Hypothalamus (tissue), 51 donors: ENCODE measurements around the gene ST7.
"Not testable (repeated sequence)": the region's sequence is repeated elsewhere in the genome, so short reads cannot be mapped to it uniquely, and the experiment has no call there.

Source experiments
- DNase-seq, 51 donors: peaks; one replicate each; lab custom pipeline; 2025; lab: John Stamatoyannopoulos, UW

Gene ST7, protein sequence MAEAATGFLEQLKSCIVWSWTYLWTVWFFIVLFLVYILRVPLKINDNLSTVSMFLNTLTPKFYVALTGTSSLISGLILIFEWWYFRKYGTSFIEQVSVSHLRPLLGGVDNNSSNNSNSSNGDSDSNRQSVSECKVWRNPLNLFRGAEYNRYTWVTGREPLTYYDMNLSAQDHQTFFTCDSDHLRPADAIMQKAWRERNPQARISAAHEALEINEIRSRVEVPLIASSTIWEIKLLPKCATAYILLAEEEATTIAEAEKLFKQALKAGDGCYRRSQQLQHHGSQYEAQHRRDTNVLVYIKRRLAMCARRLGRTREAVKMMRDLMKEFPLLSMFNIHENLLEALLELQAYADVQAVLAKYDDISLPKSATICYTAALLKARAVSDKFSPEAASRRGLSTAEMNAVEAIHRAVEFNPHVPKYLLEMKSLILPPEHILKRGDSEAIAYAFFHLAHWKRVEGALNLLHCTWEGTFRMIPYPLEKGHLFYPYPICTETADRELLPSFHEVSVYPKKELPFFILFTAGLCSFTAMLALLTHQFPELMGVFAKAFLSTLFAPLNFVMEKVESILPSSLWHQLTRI

DNA sequence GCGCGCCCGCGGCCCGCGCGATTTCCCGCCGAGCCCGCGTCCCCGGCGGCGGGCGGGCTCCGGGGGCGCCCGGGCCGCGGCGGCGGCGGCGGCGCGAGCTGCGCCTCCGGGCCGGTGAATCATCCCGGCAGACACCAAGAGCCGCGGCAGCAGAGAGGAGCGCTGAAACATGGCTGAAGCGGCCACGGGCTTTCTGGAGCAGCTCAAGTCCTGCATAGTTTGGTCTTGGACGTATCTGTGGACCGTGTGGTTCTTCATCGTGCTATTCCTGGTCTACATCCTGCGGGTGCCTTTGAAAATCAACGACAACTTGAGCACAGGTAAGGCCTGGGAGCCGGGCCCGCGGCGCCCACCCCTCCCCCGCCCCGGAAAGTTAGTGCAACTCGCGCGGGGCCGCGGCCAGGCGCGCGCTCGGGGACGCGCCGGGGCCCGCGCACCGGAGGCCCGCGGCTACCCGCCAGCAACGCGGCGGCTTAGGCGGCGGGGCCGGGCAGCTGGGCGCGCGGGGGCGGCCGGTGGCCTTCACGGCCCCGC is at the start of gene ST7:
ST7 (plus strand) TSS at position 130 of the 534 bp plus-strand sequence; CDS start at position 170, 40 bp downstream.
- DNase-seq: peak in 46 of 51 donors; percentile 13 to 81 (median 54)

DNA sequence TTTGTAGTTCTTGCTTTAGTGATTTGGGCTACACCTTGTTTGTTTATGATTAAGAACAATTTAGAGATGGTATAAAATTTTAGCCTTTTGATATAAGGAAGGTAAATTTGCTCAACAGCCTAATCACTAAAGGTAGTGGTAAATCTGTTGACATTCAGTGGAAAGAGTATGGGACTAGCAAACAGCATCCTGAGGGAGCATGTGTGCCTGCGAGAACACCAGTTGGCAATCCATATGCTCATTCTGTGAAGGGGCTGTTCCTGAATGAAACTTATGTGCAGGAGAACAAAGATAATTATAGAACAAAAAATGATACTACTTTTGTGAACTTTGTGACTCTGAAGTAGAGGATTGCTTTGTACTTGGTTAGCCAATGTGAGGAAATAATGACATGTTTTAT is 46.9 kb upstream of the ST7 start:
- no peak for DNase-seq

DNA sequence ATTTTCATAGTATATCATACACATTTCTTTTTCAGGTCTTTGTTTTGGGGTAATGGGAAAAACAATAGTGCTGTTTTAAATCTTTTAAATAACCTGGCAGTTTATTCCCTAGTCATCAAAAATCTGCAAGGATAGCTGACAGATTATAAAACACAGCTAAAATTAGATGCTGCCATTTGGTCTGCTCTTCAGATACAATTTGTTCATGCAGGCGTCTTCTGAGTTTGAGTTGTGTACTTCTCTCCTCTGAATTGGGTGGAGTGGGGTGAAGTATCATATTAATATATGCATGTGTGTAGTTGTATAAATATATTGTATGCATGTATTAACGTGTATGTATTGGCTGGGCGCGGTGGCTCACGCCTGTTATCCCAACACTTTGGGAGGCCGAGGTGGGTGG is 42.9 kb upstream of the ST7 start:
- no peak for DNase-seq

DNA sequence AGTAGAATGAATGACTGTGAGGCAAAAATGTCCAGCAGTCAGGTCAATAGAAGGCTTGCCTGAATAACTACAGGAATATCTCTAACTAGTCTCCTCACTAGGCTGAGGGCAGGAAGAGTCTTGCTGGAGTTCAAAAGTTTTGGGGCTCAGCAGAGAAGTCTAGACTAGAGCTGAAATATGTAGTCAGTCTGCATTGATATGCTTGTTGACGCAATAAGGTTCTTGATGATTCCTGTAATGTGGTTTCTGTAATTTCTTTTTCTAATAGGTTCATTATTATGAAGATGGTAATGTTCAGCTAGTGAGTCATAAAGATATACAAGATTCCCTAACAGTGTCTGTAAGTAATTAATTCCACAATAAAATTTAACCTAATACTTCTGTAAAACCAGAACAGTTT is 41.5 kb upstream of the ST7 start:
- DNase-seq: no peak

DNA sequence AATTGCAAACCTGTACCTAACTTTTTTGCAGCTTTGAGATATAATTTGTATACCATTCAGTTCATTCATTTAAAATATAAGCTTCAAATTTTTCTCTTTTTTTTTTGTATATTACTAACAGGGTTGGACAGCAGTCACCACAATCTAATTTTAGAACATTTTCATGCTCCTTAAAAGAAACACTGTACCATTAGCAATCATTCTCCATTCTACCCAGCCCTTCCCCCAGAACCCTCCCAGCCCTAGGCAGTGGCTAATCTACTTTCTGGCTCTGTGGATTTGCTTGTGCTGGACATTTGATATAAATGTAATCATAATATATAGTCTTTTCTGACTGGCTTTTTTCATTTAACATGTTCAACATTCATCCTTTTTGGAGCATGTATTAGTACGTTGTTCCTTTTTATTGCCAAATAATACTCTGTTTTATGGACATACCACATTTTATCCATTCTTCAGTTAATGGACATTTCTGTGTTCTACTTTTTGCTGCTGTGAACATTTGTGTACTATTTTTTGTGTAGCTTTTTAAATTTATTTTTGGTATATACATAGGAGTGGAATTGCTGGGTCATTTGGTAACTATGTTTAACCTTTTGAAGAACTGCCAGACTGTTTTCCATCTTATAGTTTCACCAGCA is 40.9 kb upstream of the ST7 start:
- no peak for DNase-seq

DNA sequence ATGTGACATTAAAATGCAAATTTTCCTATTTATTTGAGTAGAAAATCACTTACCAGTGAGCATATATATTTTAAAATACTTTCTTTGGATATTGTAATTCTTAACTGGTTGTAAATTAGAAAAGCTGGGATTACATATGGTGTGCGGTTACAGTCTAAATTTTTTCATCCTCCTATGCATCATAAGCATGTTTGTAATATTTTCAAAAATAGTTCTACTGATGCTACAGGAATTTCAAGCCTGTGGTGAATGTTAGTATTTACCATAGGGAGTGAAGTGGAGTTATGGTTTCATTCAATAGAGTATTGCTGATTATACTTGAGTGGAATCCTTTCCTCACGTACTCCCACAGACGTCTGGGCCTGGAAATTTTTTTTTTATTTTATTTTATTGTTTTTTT is 34.6 kb upstream of the ST7 start:
- DNase-seq: no peak

DNA sequence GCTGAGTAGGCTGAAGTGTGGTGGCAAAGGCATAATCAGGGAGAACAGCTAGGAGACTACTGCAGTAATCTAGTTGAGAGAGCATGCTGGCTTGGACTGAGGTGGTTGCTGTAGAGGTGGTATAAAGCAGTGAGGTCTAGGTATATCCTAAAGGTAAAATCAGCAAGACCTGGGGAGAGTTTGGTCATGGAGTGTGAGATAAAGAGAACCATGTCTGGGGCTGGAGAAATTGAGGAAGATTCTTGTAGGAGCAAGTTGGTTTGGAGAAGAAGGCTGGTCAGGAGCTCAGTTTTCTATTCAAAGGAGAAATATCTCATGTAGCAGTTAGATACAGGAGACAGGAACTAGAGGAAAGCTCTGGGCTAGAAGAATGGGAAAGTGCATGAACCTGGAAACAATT is 32.9 kb upstream of the ST7 start:
- DNase-seq: no peak

DNA sequence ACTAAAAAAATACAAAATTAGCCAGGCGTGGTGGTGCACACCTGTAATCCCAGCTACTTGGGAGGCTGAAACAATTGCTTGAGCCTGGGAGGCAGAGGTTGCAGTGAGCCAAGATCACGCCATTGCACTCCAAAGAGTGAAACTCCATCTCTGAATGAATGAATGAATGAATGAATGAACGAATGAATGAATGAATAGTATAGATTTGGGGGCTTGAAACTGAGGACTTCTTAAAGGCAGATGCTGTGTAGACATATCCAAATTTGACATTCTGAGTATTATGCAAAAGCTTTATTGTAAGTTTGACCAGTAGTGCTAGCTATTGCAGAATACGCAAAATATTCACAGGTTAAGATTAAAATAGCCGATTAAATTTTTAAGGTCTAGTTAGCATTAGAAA is 30.8 kb upstream of the ST7 start:
- DNase-seq: no peak

DNA sequence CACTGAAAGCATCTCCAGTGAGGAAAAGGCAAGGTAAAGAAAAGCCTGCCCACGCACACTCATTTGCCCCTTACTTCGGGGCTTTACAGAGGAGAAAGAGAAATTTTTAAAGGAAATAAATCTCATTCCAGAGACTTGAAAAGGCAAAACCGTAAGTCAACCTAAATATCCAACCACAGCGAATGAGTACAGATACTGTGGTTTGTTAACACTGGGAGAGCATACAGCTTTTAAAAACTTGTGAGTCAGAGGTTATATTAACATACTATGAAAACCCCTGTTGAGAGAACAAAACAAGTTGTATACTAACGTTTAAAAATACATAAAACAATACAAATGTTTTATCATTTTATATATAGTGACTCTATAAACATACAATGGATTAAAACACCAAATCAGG is 28.6 kb upstream of the ST7 start:
- DNase-seq: no peak

DNA sequence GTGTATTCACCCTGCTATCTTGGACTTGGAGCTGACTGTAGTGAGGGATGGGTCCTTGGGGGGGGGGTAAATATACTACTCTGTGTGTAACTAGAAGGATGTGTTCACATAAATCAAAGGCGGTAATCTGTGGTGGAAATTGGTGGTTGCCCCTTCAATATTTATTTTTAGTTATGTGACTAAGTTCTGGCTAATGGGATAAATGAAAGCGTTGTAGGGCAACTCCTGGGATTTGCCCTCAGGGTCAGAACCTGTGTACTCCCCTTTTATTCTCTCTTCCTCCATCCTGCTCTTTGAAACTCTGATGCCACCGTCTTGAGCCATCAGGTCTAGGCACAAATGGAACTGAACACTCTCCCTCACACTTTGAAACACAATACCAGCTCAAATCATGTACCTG is 24.3 kb upstream of the ST7 start:
- DNase-seq: no peak

DNA sequence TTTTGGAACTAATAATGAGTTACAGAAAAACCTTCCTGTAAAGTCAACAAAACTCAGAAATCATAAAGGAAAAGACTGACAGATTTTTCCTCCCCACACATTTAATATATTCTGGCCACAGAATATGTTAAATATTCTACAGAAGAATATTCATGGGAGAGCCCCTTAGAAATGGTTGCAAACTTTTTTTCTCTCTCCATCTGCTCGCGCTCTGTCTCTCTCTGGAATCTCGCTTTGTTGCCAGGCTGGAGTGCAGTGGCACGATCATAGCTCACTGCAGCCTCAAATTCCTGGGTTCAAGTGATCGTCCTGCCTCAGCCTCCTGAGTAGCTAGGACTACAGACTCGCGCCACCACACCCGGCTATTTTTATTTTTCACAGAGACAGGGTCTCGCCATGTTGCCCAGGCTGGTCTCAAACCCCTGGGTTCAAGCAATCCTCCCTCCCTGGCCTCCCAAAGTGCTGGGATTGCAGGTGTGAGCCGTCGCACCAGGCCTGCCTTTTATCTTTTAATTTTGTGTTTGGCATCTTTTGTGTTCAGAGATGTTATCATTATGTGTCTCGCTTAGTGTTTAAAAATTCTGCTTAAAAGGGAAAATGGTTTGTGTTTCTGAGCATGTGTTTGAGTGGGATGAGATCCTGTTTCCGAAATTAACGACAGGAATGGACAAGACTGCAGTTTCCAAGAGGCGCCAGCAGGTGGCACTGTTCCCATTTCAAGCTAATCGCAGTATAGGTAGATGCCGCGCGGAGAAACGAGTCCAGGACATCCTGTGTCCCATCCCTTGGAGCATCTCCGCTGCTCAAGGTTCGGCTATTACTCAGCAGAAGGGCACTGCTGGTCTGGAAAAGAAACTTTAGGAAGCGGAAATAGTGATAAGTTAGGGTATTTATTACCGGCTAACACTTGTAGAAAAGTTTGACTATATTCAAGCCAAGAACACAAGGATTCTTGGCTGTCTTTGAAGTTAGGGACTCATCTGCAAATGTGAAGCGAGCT is 23.1 kb upstream of the ST7 start:
- DNase-seq: peak in 50 of 51 donors; percentile 3 to 86 (median 59)

DNA sequence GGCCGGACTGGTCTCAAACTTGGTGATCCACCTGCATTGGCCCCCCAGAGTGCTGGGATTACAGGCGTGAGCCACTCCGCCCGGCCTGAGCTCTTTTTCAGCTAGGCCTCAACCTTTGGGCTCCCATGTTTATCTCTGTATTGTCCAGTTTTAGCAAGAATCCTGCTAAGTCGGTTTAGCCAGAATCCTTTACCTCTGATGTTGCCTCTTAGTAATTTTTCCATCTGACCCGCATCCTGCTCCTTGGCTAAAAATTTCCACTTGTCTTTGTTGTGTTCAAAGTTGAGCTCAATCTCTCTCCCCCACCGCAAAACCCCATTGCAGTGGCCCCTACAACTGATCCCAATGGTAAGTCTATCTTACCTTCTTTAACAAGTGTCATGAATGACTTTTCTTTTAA is 20.7 kb upstream of the ST7 start:
- DNase-seq: no peak

DNA sequence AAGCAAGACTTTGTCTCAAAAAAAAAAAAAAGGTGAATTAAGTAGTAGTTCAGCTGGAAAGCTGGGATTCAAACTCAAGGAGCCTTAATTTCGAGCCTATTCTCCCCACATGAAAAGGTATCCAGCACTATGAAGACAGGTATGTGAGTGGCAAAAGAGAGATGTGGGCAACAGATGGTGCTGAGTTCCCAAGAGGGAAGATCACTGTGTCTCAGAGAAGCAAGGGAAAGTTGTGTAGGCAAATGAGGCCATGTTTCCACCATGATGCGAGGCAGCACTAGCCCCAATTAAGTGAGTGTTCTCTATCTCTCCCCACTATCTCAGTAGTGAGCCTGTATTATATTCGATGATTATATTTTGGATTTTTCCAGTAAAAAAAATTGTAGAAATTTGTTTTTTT is 19.8 kb upstream of the ST7 start:
- no peak for DNase-seq

DNA sequence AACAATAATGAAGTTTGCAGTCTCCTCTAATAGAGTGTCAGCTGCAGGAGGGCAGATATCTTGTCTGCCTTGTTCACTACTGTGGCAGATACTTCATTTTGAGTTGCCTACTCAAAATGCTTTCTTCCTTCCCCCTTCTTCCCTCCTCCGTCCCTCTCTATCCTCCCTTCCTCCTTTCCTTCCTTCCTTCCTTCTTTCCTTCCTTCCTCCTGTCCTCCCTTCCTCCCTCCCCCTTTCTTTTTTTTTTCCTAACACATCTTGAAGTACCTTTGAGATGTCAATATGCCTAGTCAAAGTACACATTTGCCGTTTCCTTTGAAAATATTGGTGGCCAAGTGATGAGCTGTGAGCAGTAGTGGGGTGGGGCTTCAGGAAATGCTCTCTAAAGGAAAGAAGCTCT is 18.7 kb upstream of the ST7 start:
- DNase-seq: no peak

DNA sequence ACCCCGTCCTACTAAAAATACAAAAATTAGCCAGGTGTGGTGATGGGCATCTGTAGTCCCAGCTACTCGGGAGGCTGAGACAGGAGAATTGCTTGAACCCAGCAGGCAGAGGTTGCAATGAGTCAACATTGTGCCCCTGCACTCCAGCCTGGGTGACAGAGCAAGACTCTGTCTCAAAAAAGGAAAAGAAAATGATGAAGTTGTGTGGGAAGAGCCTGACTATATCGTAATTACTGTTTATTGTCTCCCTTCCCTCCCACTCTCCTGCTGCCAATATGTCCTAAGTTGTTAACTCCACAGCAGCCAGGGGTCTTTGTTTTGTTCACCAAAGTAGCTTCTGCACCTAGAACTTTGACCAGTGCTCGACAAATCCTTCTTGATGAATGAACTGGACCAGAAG is 16.5 kb upstream of the ST7 start:
- not testable (repeated sequence) for DNase-seq

DNA sequence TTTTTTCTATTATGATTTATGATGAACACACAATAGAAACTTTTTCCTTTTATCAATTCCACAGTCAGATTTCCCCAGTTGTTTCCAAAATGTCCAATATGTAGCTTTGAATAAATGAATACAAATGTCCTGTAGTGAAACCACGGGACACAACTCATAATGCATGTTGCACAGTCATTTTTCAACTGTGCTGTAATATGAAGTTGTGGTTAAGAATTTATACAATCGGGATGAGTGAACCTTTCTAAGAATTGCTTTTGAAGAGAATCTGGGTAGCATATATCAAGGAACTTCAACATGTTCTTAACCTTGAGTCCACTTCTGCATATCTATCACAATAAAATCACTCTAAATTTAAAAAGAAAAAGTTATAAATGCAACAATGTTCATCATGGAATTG is 14.6 kb upstream of the ST7 start:
- no peak for DNase-seq

DNA sequence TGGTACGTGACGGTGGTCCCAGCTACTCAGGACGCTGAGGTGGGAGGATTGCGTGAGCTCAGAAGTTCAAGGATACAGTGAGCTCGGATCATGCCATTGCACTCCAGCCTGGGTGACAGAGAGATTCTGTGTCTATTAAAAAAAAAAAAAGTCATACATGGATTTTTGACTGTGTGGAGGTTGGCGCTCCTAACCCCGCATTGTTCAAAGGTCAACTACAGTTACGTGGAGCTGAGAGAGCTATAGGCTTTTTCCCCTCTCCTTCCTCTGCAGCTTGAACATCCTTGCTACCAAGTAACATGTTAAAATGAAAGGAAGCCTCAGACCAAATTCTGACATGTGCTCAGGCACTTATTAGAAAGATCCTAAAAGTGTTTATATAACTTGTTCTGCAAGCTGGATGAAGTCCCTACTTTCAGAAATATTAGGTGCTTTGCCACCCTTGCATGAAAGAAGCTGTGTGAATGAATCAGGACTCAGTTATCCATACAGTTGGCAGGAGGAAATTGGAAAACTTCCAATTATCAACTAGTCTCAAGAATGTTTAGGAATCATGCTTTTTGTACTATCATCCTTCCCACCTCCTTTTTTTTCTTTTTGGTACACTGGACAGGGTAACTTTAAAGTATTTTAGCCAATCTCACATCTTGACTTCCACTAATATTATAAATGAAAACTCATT is 12.5 kb upstream of the ST7 start:
- no peak for DNase-seq

DNA sequence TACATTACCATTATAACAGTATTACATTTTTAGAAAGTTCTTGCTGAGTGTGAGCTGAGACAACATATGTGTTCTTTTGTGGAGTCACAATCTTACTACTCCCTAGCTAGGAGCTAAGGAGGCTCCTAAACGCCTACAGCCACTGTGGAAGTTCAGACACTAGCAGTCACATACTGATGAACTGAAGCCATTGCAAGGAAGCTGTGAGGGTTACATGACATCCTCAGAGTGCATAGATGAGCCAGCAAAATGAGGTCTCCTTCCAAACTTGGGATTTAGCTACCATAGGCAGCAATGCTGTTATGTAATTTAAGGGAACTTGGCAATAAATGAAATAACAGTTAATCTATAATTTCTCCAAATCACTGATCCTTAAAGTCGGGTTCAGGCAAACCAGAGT is 10.8 kb upstream of the ST7 start:
- DNase-seq: no peak

DNA sequence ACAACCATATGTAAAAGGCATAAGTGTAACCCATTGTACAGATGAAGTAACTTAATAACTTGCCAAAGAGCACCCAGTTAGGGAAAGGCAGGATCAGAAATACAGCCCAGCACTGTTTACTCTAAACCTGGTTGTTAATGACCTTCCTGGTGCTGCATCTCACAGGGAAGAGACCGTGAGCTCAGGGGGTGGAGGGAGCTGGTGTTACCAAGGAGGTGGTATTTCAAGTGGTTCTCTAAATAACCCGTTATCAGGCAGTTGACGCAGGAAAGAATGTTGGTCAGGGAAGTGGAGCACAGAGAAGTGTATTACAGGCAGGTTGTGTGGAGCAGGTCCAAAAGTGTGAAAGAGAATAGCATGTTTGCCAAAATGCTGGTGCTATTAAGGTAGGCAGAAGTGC is 4.4 kb upstream of the ST7 start:
- no peak for DNase-seq
